ENCODE results near the gene PPP3R1. TPM values are rescaled to one million over a fixed set of nuclear protein-coding genes. Genes with fewer than 3 reads are reported as not detected.

The PPP3R1 gene
- total and polyA plus RNA-seq, 2 experiments from 2014 or later, result 7.9 to 49.6 TPM

- TF ChIP-seq REST (IDR thresholded peaks at IDR 0.05; ENCODE audit: unreplicated experiment) (no peak), ZNF331 (CRISPR knock-in tag; IDR thresholded peaks at IDR 0.05; ENCODE audit: low read depth) (no peak), EZH2 (IDR thresholded peaks at IDR 0.05; ENCODE audit: low read depth, unreplicated experiment) (no peak), CREB1 (CRISPR knock-in tag; IDR thresholded peaks at IDR 0.05; ENCODE audit: low read depth) (no peak), ZNF114 (CRISPR knock-in tag; IDR thresholded peaks at IDR 0.05) (no peak), NANOG (IDR thresholded peaks at IDR 0.05; ENCODE audit: borderline replicate concordance) (no peak)
Measured at GRCh38 chr2:68158134-68158447, 94.2 kb downstream of the PPP3R1 start (continued).

- H3K27ac Mint-ChIP-seq, result peak within 1 kb of the TSS; percentile 100
- peak within 1 kb of the TSS; percentile 76 for H3K4me3 ChIP-seq
- no peak for TF ChIP-seq EZH2 (IDR thresholded peaks at IDR 0.05; ENCODE audit: low read depth, unreplicated experiment)
- peak; percentile 56 for TF ChIP-seq POLR2AphosphoS5 (IDR thresholded peaks at IDR 0.05; ENCODE audit: low read depth)
- TF ChIP-seq CREB1 (CRISPR knock-in tag; IDR thresholded peaks at IDR 0.05; ENCODE audit: low read depth), result peak; percentile 89
- no peak for TF ChIP-seq ZNF331 (CRISPR knock-in tag; IDR thresholded peaks at IDR 0.05; ENCODE audit: low read depth)
- no peak for TF ChIP-seq ZNF462 (CRISPR knock-in tag; IDR thresholded peaks at IDR 0.05)
- no peak for TF ChIP-seq CTCF (conservative IDR thresholded peaks at IDR 0.05; ENCODE audit: low read depth in 2 of 2)
Measured at GRCh38 chr2:68157402-68158133, 94.8 kb downstream of the PPP3R1 start, which contains the start of gene PNO1. Gene PNO1, plus strand, starts transcription at chr2:68157888. Its CDS starts 47 bp downstream, at chr2:68157935.

More at GRCh38 chr2:68157402-68158133, 94.8 kb downstream of the PPP3R1 start, which contains the start of gene PNO1:
- peak; percentile 98 for DNase-seq (ENCODE audit: low spot score)
- H3K4me3 Mint-ChIP-seq, result peak within 1 kb of the TSS; percentile 98
- Histone ChIP-seq H3K27me3 (ENCODE audit: insufficient read depth) (no peaks in the 10 kb centered on the region), H3K4me2 (peak within 1 kb of the TSS; percentile 93), H3K79me2 (replicated peaks; ENCODE audit: insufficient read depth) (peaks cover 67% of the 10 kb centered on the region), H3F3A (replicated peaks; ENCODE audit: low read depth) (no peaks in the 10 kb centered on the region), H3K4me1 (ENCODE audit: insufficient read depth) (peaks cover 5% of the 10 kb centered on the region; the same call in 1 of the 2 replicates), H3K36me3 (ENCODE audit: insufficient read depth) (peaks cover 24% of the 10 kb centered on the region), H2AFZ (peak within 1 kb of the TSS; percentile 39; the same call in 1 of the 2 replicates), H3K27ac (ENCODE audit: low read depth) (peak within 1 kb of the TSS; percentile 97), H4K20me1 (replicated peaks; ENCODE audit: insufficient read depth) (no peaks in the 10 kb centered on the region), H3K9me2 (ENCODE audit: insufficient read depth) (no peaks in the 10 kb centered on the region)
- ATAC-seq, result peak; percentile 89
- H3K27me3 Mint-ChIP-seq (ENCODE audit: insufficient read depth, low read depth, poor library complexity), result peaks cover 9% of the 10 kb centered on the region
- no peaks in the 10 kb centered on the region; the same call in 2 of the 3 replicates for H3K9me3 Mint-ChIP-seq
- peaks cover 6% of the 10 kb centered on the region; the same call in 2 of the 3 replicates for H3K4me1 Mint-ChIP-seq
- peaks cover 34% of the 10 kb centered on the region for H3K36me3 Mint-ChIP-seq (ENCODE audit: low read depth)
